ENCODE data around the gene KHDC4.

Gene KHDC4

GRCh38 chr1:155969377-155969791 is 35.2 kb upstream of the KHDC4 start:
- Histone ChIP-seq H3K4me2 (ENCODE audit: low read depth, low read length, poor library complexity, severe bottlenecking) (peak overlapping the region; percentile 89), H2AFZ (ENCODE audit: low read length) (no peak overlapping the region), H3K9ac (ENCODE audit: low read depth, low read length, poor library complexity, severe bottlenecking) (no peak overlapping the region), H3K9me2 (replicated peaks; ENCODE audit: low read depth, low read length) (no peaks in the 10 kb centered on the region), H3K9me3 (ENCODE audit: insufficient read depth, low read depth, low read length) (no peaks in the 10 kb centered on the region), H3K79me2 (ENCODE audit: insufficient read depth, low read length) (peaks cover 98% of the 10 kb centered on the region), H3F3A (ENCODE audit: low read depth) (no peaks in the 10 kb centered on the region), H3K4me1 (ENCODE audit: insufficient read depth, low read length, poor library complexity, severe bottlenecking) (peaks cover 71% of the 10 kb centered on the region), H4K20me1 (ENCODE audit: insufficient read depth, low read length, poor library complexity, severe bottlenecking) (peaks cover 98% of the 10 kb centered on the region), H3K27me3 (ENCODE audit: insufficient read depth, low read length, poor library complexity, severe bottlenecking) (no peaks in the 10 kb centered on the region), H3K4me3 (ENCODE audit: low read length, poor library complexity, severe bottlenecking) (peak overlapping the region; percentile 37), H3K36me3 (ENCODE audit: insufficient read depth, low read length) (peaks cover 61% of the 10 kb centered on the region; the same call in 1 of the 2 replicates)
- TF ChIP-seq EZH2phosphoT487 (IDR thresholded peaks at IDR 0.05; ENCODE audit: borderline replicate concordance) (no peak), CTCF (conservative IDR thresholded peaks at IDR 0.05; ENCODE audit: low read length) (no peak)

- H3K4me2 ChIP-seq (ENCODE audit: low read depth, low read length, poor library complexity, severe bottlenecking) = peak overlapping the region; percentile 89
- peak overlapping the region; percentile 37 for H3K4me3 ChIP-seq (ENCODE audit: low read length, poor library complexity, severe bottlenecking)
- no peaks in the 10 kb centered on the region for H3K9me3 ChIP-seq (ENCODE audit: insufficient read depth, low read depth, low read length)
- H3K79me2 ChIP-seq (ENCODE audit: insufficient read depth, low read length) = peaks cover 94% of the 10 kb centered on the region
- peaks cover 64% of the 10 kb centered on the region for H3K4me1 ChIP-seq (ENCODE audit: insufficient read depth, low read length, poor library complexity, severe bottlenecking)
- peaks cover 93% of the 10 kb centered on the region for H4K20me1 ChIP-seq (ENCODE audit: insufficient read depth, low read length, poor library complexity, severe bottlenecking)
- TF ChIP-seq CTCF (conservative IDR thresholded peaks at IDR 0.05; ENCODE audit: low read length) (no peak), EZH2phosphoT487 (IDR thresholded peaks at IDR 0.05; ENCODE audit: borderline replicate concordance) (no peak)
- H3K36me3 ChIP-seq (ENCODE audit: insufficient read depth, low read length) = peaks cover 64% of the 10 kb centered on the region; the same call in 1 of the 2 replicates
- H3K9me2 ChIP-seq (replicated peaks; ENCODE audit: low read depth, low read length) = no peaks in the 10 kb centered on the region
- H3F3A ChIP-seq (ENCODE audit: low read depth) = no peaks in the 10 kb centered on the region
- H2AFZ ChIP-seq (ENCODE audit: low read length) = no peak overlapping the region
- H3K9ac ChIP-seq (ENCODE audit: low read depth, low read length, poor library complexity, severe bottlenecking) = peak overlapping the region; percentile 14
- H3K27me3 ChIP-seq (ENCODE audit: insufficient read depth, low read length, poor library complexity, severe bottlenecking) = no peaks in the 10 kb centered on the region
These were observed 34.5 kb upstream of the KHDC4 start for GRCh38 chr1:155968670-155969069.

GRCh38 chr1:155968051-155968400 is 33.8 kb upstream of the KHDC4 start:
- Histone ChIP-seq H3K27me3 (ENCODE audit: insufficient read depth, low read length, poor library complexity, severe bottlenecking) (no peaks in the 10 kb centered on the region), H3K4me2 (ENCODE audit: low read depth, low read length, poor library complexity, severe bottlenecking) (peak overlapping the region; percentile 89), H3F3A (ENCODE audit: low read depth) (no peaks in the 10 kb centered on the region), H3K9ac (ENCODE audit: low read depth, low read length, poor library complexity, severe bottlenecking) (peak overlapping the region; percentile 49), H3K79me2 (ENCODE audit: insufficient read depth, low read length) (peaks cover 87% of the 10 kb centered on the region), H3K9me3 (ENCODE audit: insufficient read depth, low read depth, low read length) (no peaks in the 10 kb centered on the region), H3K9me2 (replicated peaks; ENCODE audit: low read depth, low read length) (no peaks in the 10 kb centered on the region), H4K20me1 (ENCODE audit: insufficient read depth, low read length, poor library complexity, severe bottlenecking) (peaks cover 89% of the 10 kb centered on the region), H3K36me3 (ENCODE audit: insufficient read depth, low read length) (peaks cover 66% of the 10 kb centered on the region; the same call in 1 of the 2 replicates), H3K4me3 (ENCODE audit: low read length, poor library complexity, severe bottlenecking) (peak overlapping the region; percentile 49), H3K4me1 (ENCODE audit: insufficient read depth, low read length, poor library complexity, severe bottlenecking) (peaks cover 60% of the 10 kb centered on the region), H2AFZ (ENCODE audit: low read length) (no peak overlapping the region)
- TF ChIP-seq CTCF (conservative IDR thresholded peaks at IDR 0.05; ENCODE audit: low read length) (no peak), EZH2phosphoT487 (IDR thresholded peaks at IDR 0.05; ENCODE audit: borderline replicate concordance) (no peak)
